ENCODE measurements around the gene NTN3.

DNA sequence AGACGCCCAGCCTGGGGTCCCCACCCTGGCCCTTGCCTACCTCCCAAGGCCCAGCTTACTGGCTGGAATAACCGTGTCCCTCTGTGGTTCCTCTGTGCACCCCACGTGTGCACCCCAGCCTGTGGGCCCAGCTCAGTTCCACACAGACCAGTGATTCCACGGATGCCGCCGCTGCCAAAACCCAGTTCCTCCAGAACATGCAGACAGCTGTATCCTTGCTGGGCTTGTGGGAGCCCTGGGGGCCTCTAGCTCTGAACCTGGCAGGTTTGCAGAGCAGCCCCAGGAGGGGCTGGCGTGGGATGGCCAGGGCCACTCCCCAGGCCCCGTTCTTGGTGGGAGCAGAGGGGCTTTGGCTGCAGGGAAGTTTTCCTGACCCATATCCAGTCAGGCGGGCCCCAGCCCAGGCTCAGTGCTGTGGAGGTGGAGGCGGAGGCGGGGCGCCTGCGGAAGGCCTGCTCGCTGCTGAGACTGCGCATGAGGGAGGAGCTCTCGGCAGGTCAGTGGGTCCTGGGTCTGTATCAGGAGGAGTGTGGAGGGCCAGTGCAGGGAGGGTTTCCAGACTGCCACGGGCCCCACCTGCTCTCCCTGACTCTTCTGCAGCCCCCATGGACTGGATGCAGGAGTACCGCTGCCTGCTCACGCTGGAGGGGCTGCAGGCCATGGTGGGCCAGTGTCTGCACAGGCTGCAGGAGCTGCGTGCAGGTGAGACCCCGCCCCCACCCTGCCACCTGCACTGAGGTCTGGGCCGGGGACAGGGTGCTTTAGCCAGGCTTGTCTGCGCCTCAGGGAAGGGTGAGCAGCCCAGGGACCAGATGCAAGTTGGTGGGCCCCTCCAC lies 8.8 kb upstream of the NTN3 start:
- TF ChIP-seq EP300 (IDR thresholded peaks at IDR 0.05; ENCODE audit: borderline replicate concordance) (no peak), RAD21 (IDR thresholded peaks at IDR 0.05; ENCODE audit: low read depth) (no peak), ZBTB7A (IDR thresholded peaks at IDR 0.05; ENCODE audit: low read depth) (no peak)
